ENCODE results near the gene FAM124A. TPM values are rescaled to one million over a fixed set of nuclear protein-coding genes. Genes with fewer than 3 reads are reported as not detected.

FAM124A gene
- total and polyA plus RNA-seq, 10 of the 15 experiments (the other 5 are each of a cell fraction or from before 2014, with no cell fraction given): not detected

GRCh38 chr13:51277928-51278327, 55.7 kb downstream of the FAM124A start:
- DNase-seq (ENCODE audit: low read depth, low spot score) (no peak), FAIRE-seq (no peak), ATAC-seq (no peak)
- Histone ChIP-seq H3K36me3 (ENCODE audit: control insufficient read depth in 2 of 2, insufficient read depth in 2 of 2, low read length in 1 of 2) (no peaks in the 10 kb centered on the region), H3K4me1 (ENCODE audit: control insufficient read depth, insufficient read depth, low read length) (no peaks in the 10 kb centered on the region), H3K4me2 (ENCODE audit: control insufficient read depth, insufficient read depth) (no peak overlapping the region), H3K4me3 (no peak overlapping the region), H3K79me2 (ENCODE audit: control insufficient read depth, insufficient read depth, low read length) (no peaks in the 10 kb centered on the region), H3K9me3 (replicated peaks; ENCODE audit: control insufficient read depth, insufficient read depth, low read length) (no peaks in the 10 kb centered on the region), H3K9ac (ENCODE audit: control insufficient read depth, insufficient read depth, low read length) (no peak overlapping the region), H3K27ac (ENCODE audit: control insufficient read depth, insufficient read depth) (no peak overlapping the region), H3K27me3 (replicated peaks in 1 of 2; ENCODE audit: control insufficient read depth in 2 of 2, insufficient read depth in 2 of 2, low read length in 1 of 2) (peaks cover 3 to 4% of the 10 kb centered on the region in 2 experiments; a peak in 2 of 4 replicates), H2AFZ (ENCODE audit: control insufficient read depth, low read depth, low read length) (no peak overlapping the region), H4K20me1 (ENCODE audit: control insufficient read depth, insufficient read depth) (no peaks in the 10 kb centered on the region)
- intact Hi-C loops (cut with micrococcal nuclease; ENCODE audit: unreplicated experiment) (no loop called here), in situ Hi-C loops (cut with MboI) (no loop called here)
- ChIA-PET POLR2A (no interaction called here), SMC1A (ENCODE audit: uncharacterized antibody, unreplicated experiment) (no interaction called here), RAD21 (ENCODE audit: unreplicated experiment) (interaction anchor here (1.0 kb wide), 1 partner anchor 152 kb away, joined by 4 read pairs; no protein-coding TSS in a partner anchor), CTCF (interaction anchor here (0.6 to 1.2 kb wide), 4 partner anchors 8 to 153 kb away, joined by 3 to 8 read pairs (median 4); no protein-coding TSS in a partner anchor)
- WGBS (ENCODE audit: insufficient coverage, insufficient replicate concordance, low lambda C conversion rate, missing lambda C conversion rate): 60% methylated on average over 4 of the region's 4 CpGs
- TF ChIP-seq BHLHE40 (IDR thresholded peaks at IDR 0.05; ENCODE audit: borderline replicate concordance in 1 of 2, low read depth in 2 of 2, low read length in 1 of 2) (no peak), FOXM1 (IDR thresholded peaks at IDR 0.05; ENCODE audit: low read depth, low read length) (no peak), BACH1 (IDR thresholded peaks at IDR 0.05; ENCODE audit: borderline replicate concordance) (no peak), ZBTB11 (CRISPR knock-in tag; IDR thresholded peaks at IDR 0.05) (no peak), ELK1 (IDR thresholded peaks at IDR 0.05; ENCODE audit: low read depth, low read length) (no peak), RELA (IDR thresholded peaks at IDR 0.05; ENCODE audit: borderline replicate concordance, partially characterized antibody) (no peak), ZBTB4 (CRISPR knock-in tag; IDR thresholded peaks at IDR 0.05) (no peak), FOXK2 (IDR thresholded peaks at IDR 0.05) (no peak), SIX5 (IDR thresholded peaks at IDR 0.05; ENCODE audit: low read depth, low read length, severe bottlenecking) (no peak), NBN (IDR thresholded peaks at IDR 0.05) (no peak), RCOR1 (conservative IDR thresholded peaks at IDR 0.05; ENCODE audit: low read depth, low read length) (no peak), POLR2AphosphoS5 (IDR thresholded peaks at IDR 0.05; ENCODE audit: low read length) (no peak), RBBP5 (conservative IDR thresholded peaks at IDR 0.05) (no peak), CHD1 (IDR thresholded peaks at IDR 0.05; ENCODE audit: low read depth, low read length) (no peak), RAD21 (IDR thresholded peaks at IDR 0.05; ENCODE audit: insufficient read depth, low read depth, low read length) (no peak), USF2 (IDR thresholded peaks at IDR 0.05; ENCODE audit: borderline replicate concordance, low read depth, low read length) (no peak), HDAC2 (IDR thresholded peaks at IDR 0.05) (no peak), CHD4 (IDR thresholded peaks at IDR 0.05) (no peak)
- BruUV-seq (replicated peaks): no TSS peak

Measured in GM12878 (cell line).